ENCODE measurements around the gene PM20D1.
"Not testable (repeated sequence)": the region's sequence is repeated elsewhere in the genome, so short reads cannot be mapped to it uniquely, and the experiment has no call there.

The PM20D1 gene

DNA sequence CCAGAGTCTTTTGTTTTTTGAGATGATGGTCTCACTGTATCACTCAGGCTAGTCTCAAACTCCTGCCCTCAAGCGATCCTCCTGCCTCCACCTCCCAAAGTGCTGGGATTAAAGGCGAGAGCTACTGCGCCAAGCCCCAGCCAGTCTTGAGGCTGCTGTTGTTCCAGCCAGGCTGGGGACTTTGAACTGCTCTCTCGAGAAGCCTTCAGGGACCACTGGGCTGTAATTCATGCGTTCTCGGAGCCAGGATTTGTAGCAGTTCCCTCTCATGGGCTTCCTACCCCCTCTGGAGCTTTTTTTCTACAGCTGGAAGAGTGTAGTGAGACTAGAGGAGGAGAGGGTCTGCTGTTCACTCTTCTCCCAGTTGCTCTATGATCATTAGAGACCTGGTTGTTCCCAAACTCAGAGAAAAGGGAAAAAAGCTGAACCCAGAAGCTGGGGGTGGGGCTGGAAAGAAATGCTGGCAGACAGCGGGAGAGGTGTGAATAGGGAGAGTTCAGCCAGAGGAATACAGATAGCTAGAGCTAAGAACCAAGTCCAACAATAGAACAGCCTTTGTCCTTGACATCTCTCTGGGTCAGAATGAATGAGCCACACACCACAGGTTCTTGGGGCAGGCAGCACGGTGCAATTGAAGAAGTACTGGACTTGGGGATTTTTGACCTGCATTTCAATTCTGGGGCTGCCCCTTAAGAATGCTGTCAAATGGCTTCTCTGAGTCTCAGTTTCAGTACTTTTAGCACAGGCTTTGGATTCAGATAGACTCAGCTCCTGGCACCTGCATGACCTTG, 23.7 kb downstream of the PM20D1 start:
- Mint-ChIP-seq H3K27ac (no peak overlapping the region), H3K4me3 (no peak overlapping the region), H3K9me3 (no peaks in the 10 kb centered on the region), H3K36me3 (ENCODE audit: low read depth) (no peaks in the 10 kb centered on the region), H3K4me1 (ENCODE audit: low read depth) (peaks cover 12% of the 10 kb centered on the region), H3K27me3 (no peaks in the 10 kb centered on the region)
- no peak for DNase-seq

DNA sequence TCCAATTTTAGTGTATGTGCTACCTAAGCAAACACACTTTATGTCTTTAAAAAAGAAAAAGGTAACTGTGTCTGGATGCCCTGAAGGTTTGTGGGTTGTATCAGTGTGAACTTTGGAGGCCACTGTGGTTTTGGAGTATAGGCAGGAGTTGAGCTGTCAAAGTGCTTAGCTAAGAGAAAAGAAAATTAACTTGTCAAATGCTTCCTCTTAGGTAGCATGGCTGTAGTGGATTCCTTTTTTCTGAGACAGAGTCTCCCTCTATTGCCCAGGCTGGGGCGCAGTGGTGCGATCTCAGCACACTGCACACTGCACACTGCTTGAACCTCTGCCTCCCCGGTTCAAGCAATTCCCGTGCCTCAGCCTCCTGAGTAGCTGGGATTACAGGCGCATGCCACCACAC, 25.8 kb downstream of the PM20D1 start:
- no peak for DNase-seq
- Mint-ChIP-seq H3K9me3 (no peaks in the 10 kb centered on the region), H3K27ac (no peak overlapping the region), H3K4me1 (ENCODE audit: low read depth) (peaks cover 12% of the 10 kb centered on the region), H3K4me3 (no peak overlapping the region), H3K36me3 (ENCODE audit: low read depth) (no peaks in the 10 kb centered on the region), H3K27me3 (no peaks in the 10 kb centered on the region)

DNA sequence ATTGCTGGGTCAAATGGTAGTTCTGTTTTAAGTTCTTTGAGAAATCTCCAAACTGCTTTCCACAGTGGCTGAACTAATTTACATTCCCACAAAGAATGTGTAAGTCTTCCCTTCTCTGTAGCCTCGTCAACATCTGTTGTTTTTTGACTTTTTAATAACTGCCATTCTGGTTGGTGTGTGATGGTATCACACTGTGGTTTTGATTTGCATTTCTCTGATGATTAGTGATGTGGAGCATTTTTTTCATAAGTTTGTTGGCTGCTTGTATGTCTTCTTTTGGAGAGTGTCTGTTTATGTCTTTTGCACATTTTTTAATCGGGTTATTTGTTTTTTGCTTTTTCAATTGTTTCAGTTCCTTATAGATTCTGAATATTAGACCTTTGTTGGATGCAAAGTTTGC, 26.7 kb downstream of the PM20D1 start:
- Mint-ChIP-seq H3K27ac (peak overlapping the region; percentile 8), H3K4me1 (ENCODE audit: low read depth) (peaks cover 12% of the 10 kb centered on the region)
- not testable (repeated sequence) for H3K4me3 Mint-ChIP-seq; H3K27me3 Mint-ChIP-seq; DNase-seq; H3K9me3 Mint-ChIP-seq; H3K36me3 Mint-ChIP-seq (ENCODE audit: low read depth)

GRCh38 chr1:205822397-205822796, 27.5 kb downstream of the PM20D1 start:
- Mint-ChIP-seq H3K36me3 (ENCODE audit: low read depth) (no peaks in the 10 kb centered on the region), H3K4me1 (ENCODE audit: low read depth) (peaks cover 12% of the 10 kb centered on the region), H3K27me3 (no peaks in the 10 kb centered on the region), H3K27ac (no peak overlapping the region), H3K4me3 (no peak overlapping the region), H3K9me3 (no peaks in the 10 kb centered on the region)
- DNase-seq = no peak

GRCh38 chr1:205817988-205818387, 31.9 kb downstream of the PM20D1 start:
- DNase-seq = no peak
- Mint-ChIP-seq H3K4me3 (no peak overlapping the region), H3K4me1 (ENCODE audit: low read depth) (peaks cover 9% of the 10 kb centered on the region), H3K27ac (no peak overlapping the region), H3K9me3 (no peaks in the 10 kb centered on the region), H3K27me3 (no peaks in the 10 kb centered on the region), H3K36me3 (ENCODE audit: low read depth) (peaks cover 7% of the 10 kb centered on the region)

GRCh38 chr1:205817364-205817763, 32.6 kb downstream of the PM20D1 start:
- H3K9me3 Mint-ChIP-seq = no peaks in the 10 kb centered on the region
- H3K4me1 Mint-ChIP-seq (ENCODE audit: low read depth) = peaks cover 10% of the 10 kb centered on the region
- no peak overlapping the region for H3K27ac Mint-ChIP-seq
- peaks cover 9% of the 10 kb centered on the region for H3K36me3 Mint-ChIP-seq (ENCODE audit: low read depth)
- DNase-seq = no peak
- H3K27me3 Mint-ChIP-seq = no peaks in the 10 kb centered on the region
- H3K4me3 Mint-ChIP-seq = no peak overlapping the region

- Mint-ChIP-seq H3K27me3 (no peaks in the 10 kb centered on the region), H3K36me3 (ENCODE audit: low read depth) (peaks cover 39% of the 10 kb centered on the region), H3K9me3 (no peaks in the 10 kb centered on the region), H3K4me3 (peak overlapping the region; percentile 92), H3K27ac (peak overlapping the region; percentile 79), H3K4me1 (ENCODE audit: low read depth) (peaks cover 46% of the 10 kb centered on the region)
- no peak for DNase-seq
These were observed 36.2 kb downstream of the PM20D1 start for GRCh38 chr1:205813755-205814058.

DNA sequence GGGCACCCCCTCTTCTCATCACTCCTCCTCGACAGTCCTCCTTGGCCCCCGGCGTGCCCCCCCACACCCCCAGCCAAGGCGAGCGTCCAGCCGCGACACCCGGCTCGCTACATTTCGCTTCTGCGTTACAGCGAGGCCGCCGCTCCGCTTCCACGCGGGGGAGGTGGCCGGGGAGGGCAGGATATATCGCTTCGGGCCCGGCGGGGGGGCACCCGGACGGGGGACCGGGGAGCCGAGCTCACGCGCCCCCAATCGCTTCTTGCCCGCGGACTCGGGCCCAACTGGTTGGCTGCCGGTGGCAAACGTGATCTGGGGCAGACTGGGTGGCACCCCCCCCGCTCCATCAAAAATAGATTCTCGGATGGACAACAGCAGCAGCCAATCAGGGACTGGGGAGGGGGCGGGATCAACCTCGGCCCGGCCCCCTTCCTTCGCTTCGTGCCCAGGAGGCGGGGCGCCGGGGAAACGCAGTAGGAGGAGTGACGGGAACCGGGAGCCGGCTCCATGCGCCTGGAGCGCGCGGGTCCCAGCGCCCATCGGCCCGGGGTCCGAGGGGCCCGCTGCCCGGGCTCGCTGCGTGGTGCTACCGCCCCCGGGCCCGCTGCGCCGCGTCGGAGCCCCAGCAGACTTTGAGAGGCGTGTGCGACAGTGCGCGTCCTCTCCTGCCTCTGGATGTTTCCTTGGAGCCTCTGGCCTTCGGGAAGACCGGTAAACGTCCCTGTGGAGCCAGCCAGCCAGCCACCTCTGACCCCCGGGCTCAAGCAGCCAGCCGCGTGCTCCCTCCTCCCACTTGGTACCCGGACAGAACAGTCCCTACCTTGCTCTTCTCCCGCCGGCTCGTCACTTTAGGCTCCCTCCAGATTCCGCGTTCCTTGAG, 36.8 kb downstream of the PM20D1 start, which contains the start of gene SLC41A1:
SLC41A1 (minus strand) TSS at position 321 of the 877 bp plus-strand sequence. CDS start 2,757 bp downstream, outside the sequence.
- Mint-ChIP-seq H3K9me3 (no peaks in the 10 kb centered on the region), H3K27me3 (no peaks in the 10 kb centered on the region), H3K27ac (peak within 1 kb of the TSS; percentile 94), H3K4me3 (peak within 1 kb of the TSS; percentile 92), H3K36me3 (ENCODE audit: low read depth) (peaks cover 44% of the 10 kb centered on the region), H3K4me1 (ENCODE audit: low read depth) (peaks cover 52% of the 10 kb centered on the region)
- peak; percentile 93 for DNase-seq

- Mint-ChIP-seq H3K36me3 (ENCODE audit: low read depth) (peaks cover 50% of the 10 kb centered on the region), H3K4me3 (peak overlapping the region; percentile 92), H3K9me3 (no peaks in the 10 kb centered on the region), H3K4me1 (ENCODE audit: low read depth) (peaks cover 56% of the 10 kb centered on the region), H3K27ac (peak overlapping the region; percentile 94), H3K27me3 (no peaks in the 10 kb centered on the region)
- peak; percentile 62 for DNase-seq
These were observed 37.6 kb downstream of the PM20D1 start for GRCh38 chr1:205812271-205812877.

DNA sequence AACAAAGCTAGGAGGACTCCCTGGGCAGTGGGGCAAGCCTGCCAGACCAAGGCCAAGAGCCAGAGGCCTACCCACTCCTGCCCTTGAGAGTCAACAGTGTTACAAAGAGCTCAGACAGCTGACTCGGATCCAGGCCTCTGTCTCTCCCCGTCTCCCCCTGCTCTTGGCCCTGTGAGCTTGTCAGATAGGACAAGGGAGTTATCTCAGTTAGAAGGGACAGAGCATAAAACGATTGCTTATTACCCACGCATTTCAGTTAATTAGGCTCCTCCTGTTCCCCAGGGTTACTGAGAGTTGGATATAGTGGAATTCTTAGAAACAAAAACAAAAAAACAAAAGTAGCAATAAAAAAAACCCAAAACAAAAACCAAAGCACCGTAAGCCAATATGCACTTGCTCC, 38.3 kb downstream of the PM20D1 start:
- no peak for DNase-seq

GRCh38 chr1:205810448-205811157, 39.3 kb downstream of the PM20D1 start:
- Mint-ChIP-seq H3K27me3 (no peaks in the 10 kb centered on the region), H3K4me1 (ENCODE audit: low read depth) (peaks cover 73% of the 10 kb centered on the region), H3K9me3 (no peaks in the 10 kb centered on the region), H3K27ac (peak overlapping the region; percentile 61), H3K36me3 (ENCODE audit: low read depth) (peaks cover 61% of the 10 kb centered on the region), H3K4me3 (peak overlapping the region; percentile 92)
- no peak for DNase-seq

More for the DNA sequence above, 38.3 kb downstream of the PM20D1 start:
- Mint-ChIP-seq H3K4me1 (ENCODE audit: low read depth) (peaks cover 63% of the 10 kb centered on the region), H3K36me3 (ENCODE audit: low read depth) (peaks cover 57% of the 10 kb centered on the region), H3K4me3 (peak overlapping the region; percentile 92), H3K9me3 (no peaks in the 10 kb centered on the region), H3K27ac (peak overlapping the region; percentile 94), H3K27me3 (no peaks in the 10 kb centered on the region)

DNA sequence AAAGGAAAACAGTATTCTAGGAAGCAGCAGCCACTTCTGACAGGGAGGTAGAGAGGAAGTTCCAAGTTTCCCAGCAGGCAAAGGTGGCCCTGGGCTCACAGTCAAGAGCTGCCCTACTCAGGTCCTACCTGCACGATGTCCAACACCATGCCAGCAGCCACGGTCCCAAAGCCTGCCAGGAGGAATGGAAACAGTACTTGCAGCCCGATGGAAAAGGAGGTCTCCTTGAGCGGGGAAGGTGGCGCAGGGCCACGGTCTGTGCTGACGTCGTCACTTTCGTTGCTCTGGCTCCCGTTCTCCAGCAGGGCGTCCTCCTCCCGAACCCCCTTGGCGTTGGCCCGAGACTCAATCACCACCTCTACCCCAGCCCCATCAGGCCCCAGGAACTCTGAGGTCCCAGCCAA, 40.0 kb downstream of the PM20D1 start:
- peaks cover 61% of the 10 kb centered on the region for H3K36me3 Mint-ChIP-seq (ENCODE audit: low read depth)
- H3K9me3 Mint-ChIP-seq = no peaks in the 10 kb centered on the region
- no peak overlapping the region for H3K27ac Mint-ChIP-seq
- peaks cover 80% of the 10 kb centered on the region for H3K4me1 Mint-ChIP-seq (ENCODE audit: low read depth)
- no peaks in the 10 kb centered on the region for H3K27me3 Mint-ChIP-seq
- no peak for DNase-seq
- no peak overlapping the region for H3K4me3 Mint-ChIP-seq

DNA sequence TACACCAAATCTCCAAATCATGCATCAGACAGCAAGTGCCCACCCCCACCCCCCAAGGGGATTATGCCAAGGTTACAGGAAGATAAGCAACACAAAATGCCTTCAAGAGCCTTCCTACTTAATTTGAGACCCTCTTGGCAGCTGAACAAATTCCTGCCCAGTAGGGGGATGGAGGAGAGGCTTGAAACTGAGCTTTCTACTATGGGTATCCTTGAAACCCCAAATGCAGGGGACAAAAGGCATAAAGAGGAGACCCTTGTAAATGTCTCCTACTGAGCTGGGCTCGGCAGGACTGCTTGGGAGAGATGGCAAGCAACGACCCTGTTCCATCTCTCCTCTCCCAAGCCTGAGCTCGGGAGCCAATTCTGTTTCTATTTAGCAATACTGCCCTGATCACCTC, 40.5 kb downstream of the PM20D1 start:
- H3K27ac Mint-ChIP-seq = no peak overlapping the region
- H3K4me1 Mint-ChIP-seq (ENCODE audit: low read depth) = peaks cover 83% of the 10 kb centered on the region
- no peak overlapping the region for H3K4me3 Mint-ChIP-seq
- DNase-seq = no peak
- no peaks in the 10 kb centered on the region for H3K27me3 Mint-ChIP-seq
- peaks cover 63% of the 10 kb centered on the region for H3K36me3 Mint-ChIP-seq (ENCODE audit: low read depth)
- no peaks in the 10 kb centered on the region for H3K9me3 Mint-ChIP-seq

DNA sequence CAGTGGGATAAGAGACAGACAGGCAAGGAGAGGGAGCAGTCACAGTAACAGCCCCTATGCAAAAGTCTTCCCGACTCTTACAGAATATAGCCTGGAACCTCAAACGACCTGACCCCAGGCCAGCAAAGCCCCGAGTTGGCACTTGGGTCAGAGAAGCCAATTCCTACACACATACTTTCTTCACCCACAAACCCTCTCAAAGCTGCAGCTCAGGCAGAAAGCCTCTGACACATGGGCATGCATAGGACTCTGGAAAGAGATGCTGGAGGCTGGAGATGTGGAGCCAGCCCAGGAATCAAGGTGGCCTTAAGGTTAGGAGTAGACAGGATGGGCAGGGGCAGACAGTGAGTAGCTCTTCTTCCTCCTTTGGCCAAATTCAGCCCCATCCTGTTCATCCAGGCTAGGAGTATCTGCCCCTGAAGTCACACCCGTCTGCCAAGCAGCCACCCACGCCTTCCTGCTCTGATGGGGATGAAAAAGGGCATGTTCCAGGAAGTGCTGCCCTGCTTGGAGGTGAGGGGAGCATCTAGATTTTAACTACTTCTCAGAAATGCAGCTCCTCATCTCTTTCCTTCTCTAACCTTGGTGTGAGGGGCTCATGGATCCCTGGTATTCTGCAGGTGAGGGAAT, 44.7 kb downstream of the PM20D1 start:
- Mint-ChIP-seq H3K27me3 (no peaks in the 10 kb centered on the region), H3K36me3 (ENCODE audit: low read depth) (peaks cover 58% of the 10 kb centered on the region), H3K9me3 (no peaks in the 10 kb centered on the region), H3K4me1 (ENCODE audit: low read depth) (peaks cover 63% of the 10 kb centered on the region), H3K27ac (peak overlapping the region; percentile 91), H3K4me3 (peak overlapping the region; percentile 57)
- peak; percentile 53 for DNase-seq
